Testis (tissue), 5 donors: ENCODE data around the gene TRMT5. TPM values are rescaled to one million over a fixed set of nuclear protein-coding genes. Genes with fewer than 3 reads are reported as not detected.
A peak's percentile ranks its signal among the peaks of the same experiment; 100 is the strongest.

Source experiments
- DNase-seq: peaks from one replicate; pipeline ENCODE4 v3.0.0-alpha.2; 2019
- H3K27ac ChIP-seq, 2 donors: fragments of 200-600 bp; sonication (generic); one replicate each; pipeline ENCODE4 v1.5.1; 2019
- H3K27me3 ChIP-seq: fragments of 200-600 bp; sonication (generic); one replicate; pipeline ENCODE4 v1.5.1; 2019
- H3K36me3 ChIP-seq: fragments of 200-600 bp; sonication (generic); one replicate; pipeline ENCODE4 v1.5.1; 2017; ENCODE audit warnings: low read depth; ENCODE audit errors: missing control alignments
- H3K4me1 ChIP-seq: fragments of 200-600 bp; sonication (generic); one replicate; pipeline ENCODE4 v1.5.1; 2019
- H3K4me3 ChIP-seq, 2 donors: fragments of 200-600 bp; sonication (generic); one replicate each; pipeline ENCODE4 v1.5.1; 2017 to 2019
- H3K9me3 ChIP-seq: fragments of 200-600 bp; sonication (generic); one replicate; pipeline ENCODE4 v1.5.1; 2017
- CTCF ChIP-seq, 3 experiments: fragments of 450-650 bp in 2 of 3; fragments of 200-600 bp in 1 of 3; sonication (generic) in 1 of 3; IDR thresholded peaks; one replicate each; pipeline ENCODE4 v1.5.1; 2016 to 2019; ENCODE audit warnings: antibody characterized with exemption in 3 of 3, mild to moderate bottlenecking in 2 of 3, moderate library complexity in 1 of 3
- POLR2A ChIP-seq: fragments of 450-650 bp; IDR thresholded peaks from one replicate; pipeline ENCODE4 v1.6.1; 2017; ENCODE audit warnings: antibody characterized with exemption, mild to moderate bottlenecking, moderate library complexity
- WGBS, 2 donors: methylation state at CpG; one replicate each; pipeline ENCODE4 v1.1.5; 2018; 5-methylcytosine and 5-hydroxymethylcytosine counted together
- intact Hi-C: fragments of 100-400 bp; cut with DNase I; formaldehyde crosslinking; loops from one replicate; pipeline ENCODE4 v1.15.1; 2023; ENCODE audit warnings: low total_unique reads
- long read RNA-seq, 2 donors: transcript quantifications; one replicate each; lab custom pipeline, GENCODE V29; 2026
- polyA plus RNA-seq: library from polyadenylated mRNA; stranded (reverse); fragments of 350-450 nt; fragmentation: Illumina TruSeq; extraction: RNeasy Lipid Tissue Mini Kit (QIAGEN cat#74804); gene quantifications from one replicate; pipeline ENCODE4 v1.2.3, GENCODE V29; 2014; ENCODE audit warnings: low read depth, low replicate concordance; ENCODE audit not compliant: insufficient read depth
- total RNA-seq, 2 donors: library from RNA; depleted of rRNA; stranded (reverse); fragments of >200 nt; gene quantifications; one replicate each; pipeline ENCODE4 v1.2.3, GENCODE V29; 2016

TRMT5 gene
- 10 to 100 TPM; 15.2 to 26.0 TPM for total RNA-seq
- 27.6 TPM for polyA plus RNA-seq
- long read RNA-seq, donor 1, full-length matches to known transcripts = 4 of 14 reads
- long read RNA-seq, donor 1, partial matches to known transcripts = 10 of 14 reads
- long read RNA-seq, donor 1, other reads (novel, unspliced or antisense) = 0 of 14 reads
- long read RNA-seq, donor 2, full-length matches to known transcripts = 3 of 3 reads
- long read RNA-seq, donor 2, partial matches to known transcripts = 0 of 3 reads
- long read RNA-seq, donor 2, other reads (novel, unspliced or antisense) = 0 of 3 reads

- intact Hi-C loops = no loop called here
- H3K4me1 ChIP-seq = no peaks in the 10 kb centered on the region
- peak; percentile 97 for DNase-seq
- no peaks in the 10 kb centered on the region for H3K36me3 ChIP-seq
- H3K27me3 ChIP-seq = no peaks in the 10 kb centered on the region
- WGBS, 2 donors = 0 to 1% methylated on average over 37 to 53 of the region's 59 CpGs
- H3K9me3 ChIP-seq = no peaks in the 10 kb centered on the region
- H3K27ac ChIP-seq = peak within 1 kb of the TSS; percentile 71 to 90
- no peak for TF ChIP-seq POLR2A
- peak in 1 of 3 experiments; percentile 12 for TF ChIP-seq CTCF (IDR thresholded peaks at IDR 0.05)
- peak within 1 kb of the TSS; percentile 76 to 80 for H3K4me3 ChIP-seq
Measured at GRCh38 chr14:60980811-60981632, at the start of gene TRMT5, which contains the start of gene SLC38A6. TRMT5 (minus strand) TSS chr14:60981079; CDS start chr14:60980973, 106 bp downstream. SLC38A6 (plus strand) TSS chr14:60981245; CDS start chr14:60981278, 33 bp downstream.

GRCh38 chr14:61026526-61026925 lies 45.6 kb upstream of the TRMT5 start:
- H3K9me3 ChIP-seq = no peaks in the 10 kb centered on the region
- intact Hi-C loops = loop anchor here (10.0 kb wide), 1 partner anchor 402 kb away; no protein-coding TSS in a partner anchor
- no peak for DNase-seq
- no peak overlapping the region for H3K27ac ChIP-seq
- TF ChIP-seq CTCF (IDR thresholded peaks at IDR 0.05) (no peak), POLR2A (no peak)
- no peaks in the 10 kb centered on the region for H3K27me3 ChIP-seq
- 91 to 96% methylated on average over 2 of the region's 2 CpGs for WGBS, 2 donors
- no peak overlapping the region for H3K4me3 ChIP-seq
- H3K36me3 ChIP-seq = no peaks in the 10 kb centered on the region
- H3K4me1 ChIP-seq = no peaks in the 10 kb centered on the region

GRCh38 chr14:61025251-61026223 lies 44.7 kb upstream of the TRMT5 start:
- H3K4me3 ChIP-seq = no peak overlapping the region
- H3K9me3 ChIP-seq = no peaks in the 10 kb centered on the region
- H3K36me3 ChIP-seq = no peaks in the 10 kb centered on the region
- TF ChIP-seq CTCF (IDR thresholded peaks at IDR 0.05) (peak; percentile 79 to 87 (median 85)), POLR2A (no peak)
- no peaks in the 10 kb centered on the region for H3K4me1 ChIP-seq
- no peak overlapping the region for H3K27ac ChIP-seq
- intact Hi-C loops = loop anchor here (10.0 kb wide), 1 partner anchor 401 kb away; no protein-coding TSS in a partner anchor
- peak; percentile 77 for DNase-seq
- 64 to 70% methylated on average over 7 of the region's 7 CpGs for WGBS, 2 donors
- no peaks in the 10 kb centered on the region for H3K27me3 ChIP-seq

GRCh38 chr14:61019537-61019936 lies 38.7 kb upstream of the TRMT5 start:
- no peak for TF ChIP-seq CTCF (IDR thresholded peaks at IDR 0.05)
- no peak for TF ChIP-seq POLR2A
- no peak for DNase-seq
- Histone ChIP-seq H3K4me1 (no peaks in the 10 kb centered on the region), H3K27me3 (no peaks in the 10 kb centered on the region), H3K9me3 (no peaks in the 10 kb centered on the region), H3K27ac (no peak overlapping the region), H3K36me3 (no peaks in the 10 kb centered on the region), H3K4me3 (no peak overlapping the region)
- intact Hi-C loops = no loop called here
- WGBS, 2 donors = 79 to 87% methylated on average over 1 of the region's 1 CpG
